BLaER1 treated with 17β-estradiol and CSF1 and Interleukin-3, amounts not matched to agents 10 nM and 100 nM (cell line): ENCODE data around the gene PCDH9.

ENCODE experiments used
- H3K27ac ChIP-seq, 11 experiments: shearing (Covaris generic); formaldehyde crosslinking; 2 replicates each; pipeline ENCODE4 v1.8.1; 2022
- H3K27me3 ChIP-seq, 11 experiments: shearing (Covaris generic); formaldehyde crosslinking; 2 replicates each; pipeline ENCODE4 v1.8.1; 2022
- H3K36me3 ChIP-seq, 11 experiments: shearing (Covaris generic); formaldehyde crosslinking; 2 replicates each; pipeline ENCODE4 v1.8.1; 2022
- H3K4me1 ChIP-seq, 10 experiments: shearing (Covaris generic); formaldehyde crosslinking; 2 replicates each; pipeline ENCODE4 v1.8.1; 2022
- H3K4me2 ChIP-seq, 11 experiments: shearing (Covaris generic); formaldehyde crosslinking; 2 replicates each; pipeline ENCODE4 v1.8.1; 2022
- H3K4me3 ChIP-seq, 10 experiments: shearing (Covaris generic); formaldehyde crosslinking; 2 replicates each; pipeline ENCODE4 v1.8.1; 2022
- H3K9ac ChIP-seq, 11 experiments: shearing (Covaris generic); formaldehyde crosslinking; 2 replicates each; pipeline ENCODE4 v1.8.1; 2022
- H3K9me3 ChIP-seq, 11 experiments: shearing (Covaris generic); formaldehyde crosslinking; replicated peaks in 1 of 11; 2 replicates each; pipeline ENCODE4 v1.8.1; 2022
- H4K20me1 ChIP-seq, 11 experiments: shearing (Covaris generic); formaldehyde crosslinking; 2 replicates each; pipeline ENCODE4 v1.8.1; 2022
- Cebpa-rat ChIP-seq, 11 experiments: shearing (Covaris generic); IDR thresholded peaks; 2 replicates each; pipeline ENCODE4 v1.8.1; 2022

PCDH9 gene

GRCh38 chr13:66994097-66994496 lies 236.0 kb downstream of the PCDH9 start:
- Histone ChIP-seq H3K4me1 (peaks cover 11 to 69% (median 48%) of the 10 kb centered on the region in 10 experiments), H4K20me1 (no peaks in the 10 kb centered on the region), H3K27me3 (no peaks in the 10 kb centered on the region), H3K36me3 (no peaks in the 10 kb centered on the region), H3K4me2 (peak overlapping the region; percentile 68 to 89 (median 83)), H3K27ac (peak overlapping the region in 8 of 11 experiments; percentile 45 to 71 (median 56); a peak in 17 of 22 replicates), H3K9ac (peak overlapping the region in 9 of 11 experiments; percentile 39 to 67 (median 50); a peak in 14 of 22 replicates), H3K9me3 (peaks cover 0 to 19% (median 3%) of the 10 kb centered on the region in 11 experiments; a peak in 9 of 22 replicates), H3K4me3 (peak overlapping the region; percentile 16 to 56 (median 42); a peak in 16 of 20 replicates)
- TF ChIP-seq Cebpa-rat (IDR thresholded peaks at IDR 0.05): no peak

GRCh38 chr13:66992719-66993118 lies 237.4 kb downstream of the PCDH9 start:
- Histone ChIP-seq H3K27me3 (no peaks in the 10 kb centered on the region), H3K9me3 (peaks cover 0 to 20% (median 0%) of the 10 kb centered on the region in 11 experiments; a peak in 6 of 22 replicates), H3K36me3 (no peaks in the 10 kb centered on the region), H3K4me2 (peak overlapping the region in 3 of 11 experiments; percentile 7 to 33 (median 16); a peak in 3 of 22 replicates), H3K27ac (no peak overlapping the region), H4K20me1 (no peaks in the 10 kb centered on the region), H3K4me3 (no peak overlapping the region), H3K4me1 (peaks cover 11 to 59% (median 43%) of the 10 kb centered on the region in 10 experiments), H3K9ac (no peak overlapping the region)
- no peak for TF ChIP-seq Cebpa-rat (IDR thresholded peaks at IDR 0.05)

DNA sequence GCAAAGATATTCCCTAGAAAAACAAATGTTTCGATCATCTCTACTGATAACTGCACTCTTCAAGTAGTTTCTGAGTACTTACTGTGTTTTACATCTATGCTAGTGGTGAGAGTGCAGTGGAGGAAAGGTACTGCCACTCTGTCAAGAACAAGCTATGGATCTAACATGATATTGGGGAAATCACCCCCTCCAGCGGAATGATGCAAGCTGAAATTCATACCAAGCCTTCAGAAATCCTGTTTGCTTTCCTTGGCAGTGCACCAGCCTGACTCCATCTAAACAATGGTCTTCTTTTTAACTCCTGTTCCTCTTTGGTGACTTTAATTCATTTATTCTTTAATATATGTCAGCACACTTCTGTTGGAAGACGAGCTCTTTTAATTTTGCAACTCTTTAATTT lies 238.0 kb downstream of the PCDH9 start:
- TF ChIP-seq Cebpa-rat (IDR thresholded peaks at IDR 0.05): no peak
- Histone ChIP-seq H4K20me1 (no peaks in the 10 kb centered on the region), H3K9ac (no peak overlapping the region), H3K4me1 (peaks cover 11 to 53% (median 39%) of the 10 kb centered on the region in 10 experiments), H3K9me3 (peaks cover 0 to 21% (median 0%) of the 10 kb centered on the region in 11 experiments; a peak in 6 of 22 replicates), H3K36me3 (no peaks in the 10 kb centered on the region), H3K27ac (no peak overlapping the region), H3K4me3 (no peak overlapping the region), H3K4me2 (peak overlapping the region in 3 of 11 experiments; percentile 7 to 33 (median 16); a peak in 3 of 22 replicates), H3K27me3 (no peaks in the 10 kb centered on the region)

DNA sequence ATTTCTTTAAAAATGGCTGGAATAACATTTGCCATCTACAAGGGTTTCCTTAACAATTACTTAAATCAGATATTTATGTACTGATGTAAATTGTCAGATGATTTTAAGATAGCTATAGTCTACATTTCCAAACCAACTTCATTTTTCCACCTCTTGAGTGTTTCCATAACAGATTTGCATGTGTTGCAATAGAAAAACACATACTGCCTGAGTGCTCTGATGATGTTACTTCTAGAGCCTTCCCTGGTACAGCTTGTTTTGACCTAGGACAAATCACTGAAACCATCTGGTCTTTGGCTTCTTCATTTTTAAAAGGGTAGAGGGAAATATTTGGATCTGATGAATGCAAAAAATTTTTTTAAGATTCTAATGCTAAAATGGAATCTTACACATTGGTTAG lies 245.9 kb downstream of the PCDH9 start:
- no peaks in the 10 kb centered on the region; a peak in 1 of 22 replicates for H3K36me3 ChIP-seq
- no peaks in the 10 kb centered on the region for H3K4me1 ChIP-seq
- no peak overlapping the region for H3K4me3 ChIP-seq
- no peaks in the 10 kb centered on the region for H4K20me1 ChIP-seq
- H3K27me3 ChIP-seq: no peaks in the 10 kb centered on the region
- no peak overlapping the region for H3K9ac ChIP-seq
- no peak overlapping the region for H3K27ac ChIP-seq
- TF ChIP-seq Cebpa-rat (IDR thresholded peaks at IDR 0.05): no peak
- no peak overlapping the region for H3K4me2 ChIP-seq
- peaks cover 6 to 39% (median 15%) of the 10 kb centered on the region in 11 experiments; a peak in 21 of 22 replicates for H3K9me3 ChIP-seq

DNA sequence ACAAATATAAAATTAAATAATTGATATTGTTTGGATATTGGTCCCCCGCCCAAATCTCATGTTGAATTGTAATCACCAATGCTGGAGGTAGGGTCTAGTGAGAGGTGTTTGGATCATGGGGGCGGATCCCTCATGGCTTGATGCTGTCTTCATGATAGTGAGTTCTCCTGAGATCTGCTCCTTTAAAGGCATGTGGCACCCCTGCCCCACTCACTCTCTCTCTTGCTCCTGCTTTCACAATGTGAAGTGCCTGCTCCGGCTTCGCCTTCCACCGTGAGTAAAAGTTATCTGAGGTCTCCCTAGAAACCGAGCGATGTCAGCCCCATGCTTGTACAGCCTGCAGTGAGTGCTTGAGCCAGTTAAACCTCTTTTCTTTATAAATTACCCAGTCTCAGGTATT lies 248.2 kb downstream of the PCDH9 start:
- H3K9me3 ChIP-seq: peaks cover 6 to 25% (median 11%) of the 10 kb centered on the region in 11 experiments; a peak in 21 of 22 replicates
- H3K36me3 ChIP-seq: no peaks in the 10 kb centered on the region; a peak in 1 of 22 replicates
- no peaks in the 10 kb centered on the region for H4K20me1 ChIP-seq
- no peak overlapping the region for H3K4me3 ChIP-seq
- no peak overlapping the region for H3K4me2 ChIP-seq
- H3K9ac ChIP-seq: no peak overlapping the region
- H3K27me3 ChIP-seq: no peaks in the 10 kb centered on the region
- no peak overlapping the region for H3K27ac ChIP-seq
- H3K4me1 ChIP-seq: no peaks in the 10 kb centered on the region
- no peak for TF ChIP-seq Cebpa-rat (IDR thresholded peaks at IDR 0.05)

- no peak overlapping the region for H3K4me3 ChIP-seq
- peaks cover 0 to 4% (median 0%) of the 10 kb centered on the region in 11 experiments; a peak in 4 of 22 replicates for H3K9me3 ChIP-seq
- no peak for TF ChIP-seq Cebpa-rat (IDR thresholded peaks at IDR 0.05)
- no peak overlapping the region for H3K4me2 ChIP-seq
- no peaks in the 10 kb centered on the region for H4K20me1 ChIP-seq
- no peak overlapping the region for H3K27ac ChIP-seq
- H3K36me3 ChIP-seq: no peaks in the 10 kb centered on the region
- H3K4me1 ChIP-seq: no peaks in the 10 kb centered on the region
- no peaks in the 10 kb centered on the region for H3K27me3 ChIP-seq
- H3K9ac ChIP-seq: no peak overlapping the region
Observed at GRCh38 chr13:66977161-66977560, 253.0 kb downstream of the PCDH9 start.

DNA sequence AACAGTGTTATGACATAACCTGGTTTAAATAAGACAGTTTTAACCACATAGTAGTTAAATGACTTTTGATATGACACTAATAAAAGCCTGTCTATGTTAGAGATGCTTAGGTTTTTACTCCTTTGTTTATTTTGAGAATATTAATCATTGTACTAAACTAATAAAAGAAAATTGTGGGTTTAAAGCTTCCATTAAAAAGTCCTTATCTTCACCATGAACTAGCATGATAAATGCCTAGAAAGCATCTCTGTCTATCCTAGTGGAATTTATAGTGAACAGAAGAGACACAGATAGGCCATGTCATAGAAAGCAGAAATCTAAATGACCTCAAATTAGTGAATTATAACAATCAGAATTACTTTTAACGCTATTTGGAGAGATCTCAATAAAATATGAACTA lies 255.2 kb downstream of the PCDH9 start:
- TF ChIP-seq Cebpa-rat (IDR thresholded peaks at IDR 0.05): no peak
- Histone ChIP-seq H4K20me1 (no peaks in the 10 kb centered on the region), H3K4me3 (no peak overlapping the region), H3K27me3 (no peaks in the 10 kb centered on the region), H3K36me3 (no peaks in the 10 kb centered on the region), H3K27ac (no peak overlapping the region), H3K9ac (no peak overlapping the region), H3K9me3 (no peaks in the 10 kb centered on the region), H3K4me2 (no peak overlapping the region), H3K4me1 (no peaks in the 10 kb centered on the region)

DNA sequence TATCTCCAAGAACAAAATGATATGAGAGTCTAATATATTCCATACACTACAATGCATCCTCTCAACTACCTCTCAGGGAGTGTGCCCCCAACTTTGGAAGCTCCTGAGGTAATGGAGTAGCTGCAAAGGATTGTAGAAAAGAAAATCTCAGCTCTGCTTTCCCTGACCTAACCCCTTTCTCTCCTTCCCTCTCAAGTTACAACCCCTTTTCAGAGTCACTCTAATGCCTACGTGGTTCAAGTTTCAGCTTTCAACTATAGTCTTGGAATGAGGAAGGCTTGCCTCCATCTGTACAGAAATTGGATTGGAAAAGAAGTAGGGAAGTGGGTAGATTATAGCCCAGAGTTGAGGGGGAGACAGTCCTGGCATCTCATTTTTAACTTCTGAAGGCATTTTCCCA lies 256.0 kb downstream of the PCDH9 start:
- TF ChIP-seq Cebpa-rat (IDR thresholded peaks at IDR 0.05): no peak
- Histone ChIP-seq H3K27ac (no peak overlapping the region), H4K20me1 (no peaks in the 10 kb centered on the region), H3K27me3 (no peaks in the 10 kb centered on the region), H3K4me3 (no peak overlapping the region), H3K9ac (no peak overlapping the region), H3K4me2 (no peak overlapping the region), H3K9me3 (no peaks in the 10 kb centered on the region), H3K4me1 (no peaks in the 10 kb centered on the region), H3K36me3 (no peaks in the 10 kb centered on the region)

GRCh38 chr13:66972659-66973058 lies 257.5 kb downstream of the PCDH9 start:
- Histone ChIP-seq H3K4me1 (no peaks in the 10 kb centered on the region), H3K4me2 (no peak overlapping the region), H3K9me3 (no peaks in the 10 kb centered on the region), H3K27me3 (no peaks in the 10 kb centered on the region), H3K27ac (no peak overlapping the region), H4K20me1 (no peaks in the 10 kb centered on the region), H3K4me3 (no peak overlapping the region), H3K9ac (no peak overlapping the region), H3K36me3 (no peaks in the 10 kb centered on the region)
- no peak for TF ChIP-seq Cebpa-rat (IDR thresholded peaks at IDR 0.05)

GRCh38 chr13:66971004-66971403 lies 259.1 kb downstream of the PCDH9 start:
- no peak overlapping the region for H3K27ac ChIP-seq
- no peaks in the 10 kb centered on the region for H3K27me3 ChIP-seq
- H3K4me1 ChIP-seq: no peaks in the 10 kb centered on the region
- no peak overlapping the region for H3K4me3 ChIP-seq
- TF ChIP-seq Cebpa-rat (IDR thresholded peaks at IDR 0.05): no peak
- H3K9ac ChIP-seq: no peak overlapping the region
- no peaks in the 10 kb centered on the region for H4K20me1 ChIP-seq
- H3K9me3 ChIP-seq: no peaks in the 10 kb centered on the region
- no peak overlapping the region for H3K4me2 ChIP-seq
- H3K36me3 ChIP-seq: no peaks in the 10 kb centered on the region
